ENCODE results near the gene NDUFB2.

DNA sequence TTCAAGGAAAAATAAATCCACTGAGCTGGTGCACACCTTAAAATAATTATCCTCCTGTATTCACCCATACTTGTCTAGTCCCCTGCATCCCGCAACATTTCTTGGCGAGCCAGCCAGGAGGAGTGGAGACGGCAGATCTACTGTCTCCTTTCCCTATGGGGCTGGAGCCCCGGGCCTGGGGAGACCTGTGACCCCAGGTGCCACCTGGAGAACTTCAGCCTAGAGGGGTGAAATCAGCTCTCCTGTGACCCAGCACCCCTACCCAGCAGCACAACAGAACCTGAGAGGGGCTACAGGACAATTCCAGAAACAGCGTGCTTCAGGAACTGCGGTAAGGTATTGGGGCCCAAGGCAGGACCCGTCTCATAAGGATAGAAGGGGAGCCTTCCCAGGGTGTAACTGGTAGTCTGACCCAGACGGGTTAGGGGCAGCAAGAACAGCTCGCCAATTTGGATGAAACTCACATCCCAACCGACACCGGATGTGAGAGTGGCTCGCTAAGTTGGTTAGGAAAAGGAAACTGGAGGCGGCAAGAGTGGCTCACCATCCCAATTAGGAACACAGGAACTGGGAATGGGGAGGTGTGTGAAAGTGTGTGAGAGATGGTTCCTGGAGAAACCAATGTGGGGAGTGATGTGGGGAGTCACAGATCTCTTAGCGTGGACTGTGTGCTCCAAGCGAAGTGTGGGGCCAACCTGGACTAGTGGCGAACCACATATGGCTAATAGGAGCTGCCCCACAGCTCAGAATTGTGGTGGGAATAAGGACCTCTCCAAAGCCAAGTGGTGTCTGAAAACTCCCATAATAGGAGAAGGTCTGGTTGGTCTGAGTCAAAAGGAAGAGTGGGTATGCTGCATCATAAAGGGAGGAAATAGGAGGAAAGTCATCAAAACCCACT is 40.7 kb upstream of the NDUFB2 start:
- TF ChIP-seq, protein P1, sequence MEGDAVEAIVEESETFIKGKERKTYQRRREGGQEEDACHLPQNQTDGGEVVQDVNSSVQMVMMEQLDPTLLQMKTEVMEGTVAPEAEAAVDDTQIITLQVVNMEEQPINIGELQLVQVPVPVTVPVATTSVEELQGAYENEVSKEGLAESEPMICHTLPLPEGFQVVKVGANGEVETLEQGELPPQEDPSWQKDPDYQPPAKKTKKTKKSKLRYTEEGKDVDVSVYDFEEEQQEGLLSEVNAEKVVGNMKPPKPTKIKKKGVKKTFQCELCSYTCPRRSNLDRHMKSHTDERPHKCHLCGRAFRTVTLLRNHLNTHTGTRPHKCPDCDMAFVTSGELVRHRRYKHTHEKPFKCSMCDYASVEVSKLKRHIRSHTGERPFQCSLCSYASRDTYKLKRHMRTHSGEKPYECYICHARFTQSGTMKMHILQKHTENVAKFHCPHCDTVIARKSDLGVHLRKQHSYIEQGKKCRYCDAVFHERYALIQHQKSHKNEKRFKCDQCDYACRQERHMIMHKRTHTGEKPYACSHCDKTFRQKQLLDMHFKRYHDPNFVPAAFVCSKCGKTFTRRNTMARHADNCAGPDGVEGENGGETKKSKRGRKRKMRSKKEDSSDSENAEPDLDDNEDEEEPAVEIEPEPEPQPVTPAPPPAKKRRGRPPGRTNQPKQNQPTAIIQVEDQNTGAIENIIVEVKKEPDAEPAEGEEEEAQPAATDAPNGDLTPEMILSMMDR (IDR thresholded peaks at IDR 0.05): no peak
- TF ChIP-seq EZH2 (IDR thresholded peaks at IDR 0.05; ENCODE audit: borderline replicate concordance, insufficient read depth, low read depth, low read length, poor library complexity, severe bottlenecking): no peak
